Stomach (tissue), 4 donors: ENCODE measurements around the gene TRIM24.

Source experiments
- CTCF ChIP-seq, 7 experiments: fragments of 450-650 bp in 4 of 7; fragments of 200-600 bp in 3 of 7; sonication (generic) in 3 of 7; IDR thresholded peaks; one replicate each; pipeline ENCODE4 v1.5.1; 2016 to 2019; ENCODE audit warnings: antibody characterized with exemption in 7 of 7, control low read depth in 2 of 7, mild to moderate bottlenecking in 1 of 7
- EP300 ChIP-seq: sonication (generic); formaldehyde crosslinking; IDR thresholded peaks from one replicate; pipeline ENCODE4 v1.6.1; 2017; ENCODE audit warnings: antibody characterized with exemption
- POLR2A ChIP-seq, 4 donors: fragments of 450-650 bp; IDR thresholded peaks; one replicate each; pipeline ENCODE4 v1.6.1; 2016; ENCODE audit warnings: antibody characterized with exemption in 4 of 4, control low read depth in 2 of 4, mild to moderate bottlenecking in 1 of 4, moderate library complexity in 1 of 4

- TF ChIP-seq CTCF (IDR thresholded peaks at IDR 0.05), result no peak
- no peak for TF ChIP-seq POLR2A (IDR thresholded peaks at IDR 0.05)
- no peak for TF ChIP-seq EP300
Measured at GRCh38 chr7:138584696-138585095, 124.6 kb downstream of the TRIM24 start.
